Progenitor cell of endocrine pancreas (in vitro differentiated cells): Measurements from ENCODE around the gene GART. TPM values are rescaled to one million over a fixed set of nuclear protein-coding genes. Genes with fewer than 3 reads are reported as not detected.
"Not testable (repeated sequence)": the region's sequence is repeated elsewhere in the genome, so short reads cannot be mapped to it uniquely, and the experiment has no call there.

Experiments
- DNase-seq: peaks from one replicate; pipeline ENCODE4 v3.0.0; 2021; ENCODE audit warnings: low spot score; ENCODE audit not compliant: unreplicated experiment
- H3K27ac Mint-ChIP-seq: 2 replicates; pipeline ENCODE4 v1.8.0; 2021; ENCODE audit warnings: mild to moderate bottlenecking, moderate library complexity, mixed read lengths
- H3K27me3 Mint-ChIP-seq: 2 replicates; pipeline ENCODE4 v1.8.0; 2021; ENCODE audit warnings: mixed read lengths
- H3K36me3 Mint-ChIP-seq: 2 replicates; pipeline ENCODE4 v1.8.0; 2022; ENCODE audit warnings: mixed read lengths; ENCODE audit not compliant: insufficient read depth
- H3K4me1 Mint-ChIP-seq: 2 replicates; pipeline ENCODE4 v1.8.0; 2021; ENCODE audit warnings: low read depth, mixed read lengths
- H3K4me3 Mint-ChIP-seq: 2 replicates; pipeline ENCODE4 v1.8.0; 2021; ENCODE audit warnings: low read depth, mild to moderate bottlenecking, moderate library complexity, mixed read lengths
- H3K9me3 Mint-ChIP-seq: 2 replicates; pipeline ENCODE4 v1.8.0; 2021; ENCODE audit warnings: low read depth, mixed read lengths
- CTCF ChIP-seq: fragments of 200-600 bp; sonication (generic); IDR thresholded peaks from one replicate; pipeline ENCODE4 v1.5.0; 2021; ENCODE audit warnings: antibody characterized with exemption, mild to moderate bottlenecking; ENCODE audit not compliant: unreplicated experiment
- total RNA-seq: library from RNA; stranded (reverse); gene quantifications from 2 replicates; pipeline ENCODE4 v1.2.1, GENCODE V29; 2021

Gene GART
- total RNA-seq, 1 donor from 2014 or later: 100 TPM

DNA sequence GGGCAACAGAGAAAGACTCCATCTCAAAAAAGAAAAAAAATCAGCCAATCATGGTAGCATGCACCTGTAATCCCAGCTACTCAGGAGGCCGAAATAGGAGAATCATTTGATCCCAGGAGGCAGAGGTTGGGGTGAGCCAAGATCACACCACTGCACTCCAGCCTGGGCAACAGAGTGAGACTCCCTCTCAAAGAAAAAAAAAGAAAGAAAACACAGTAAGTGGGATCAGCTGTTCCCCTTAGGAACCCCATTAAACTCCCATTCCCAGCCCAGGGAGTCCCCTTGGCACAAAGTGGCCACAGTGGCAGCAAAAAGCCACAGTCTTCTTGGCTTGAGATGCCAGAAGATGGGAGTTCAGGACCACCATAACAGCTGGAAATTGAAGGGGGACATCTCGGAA lies 71.2 kb downstream of the GART start:
- Mint-ChIP-seq H3K36me3 (peaks cover 6% of the 10 kb centered on the region), H3K27me3 (no peaks in the 10 kb centered on the region), H3K27ac (no peak overlapping the region), H3K9me3 (peaks cover 4% of the 10 kb centered on the region), H3K4me3 (no peak overlapping the region), H3K4me1 (no peaks in the 10 kb centered on the region)
- no peak for TF ChIP-seq CTCF
- no peak for DNase-seq

- H3K27me3 Mint-ChIP-seq, H3K4me1 Mint-ChIP-seq, DNase-seq, H3K36me3 Mint-ChIP-seq, H3K27ac Mint-ChIP-seq, H3K4me3 Mint-ChIP-seq, H3K9me3 Mint-ChIP-seq: not testable (repeated sequence)
Observed at GRCh38 chr21:33469183-33469582, 72.7 kb downstream of the GART start.

DNA sequence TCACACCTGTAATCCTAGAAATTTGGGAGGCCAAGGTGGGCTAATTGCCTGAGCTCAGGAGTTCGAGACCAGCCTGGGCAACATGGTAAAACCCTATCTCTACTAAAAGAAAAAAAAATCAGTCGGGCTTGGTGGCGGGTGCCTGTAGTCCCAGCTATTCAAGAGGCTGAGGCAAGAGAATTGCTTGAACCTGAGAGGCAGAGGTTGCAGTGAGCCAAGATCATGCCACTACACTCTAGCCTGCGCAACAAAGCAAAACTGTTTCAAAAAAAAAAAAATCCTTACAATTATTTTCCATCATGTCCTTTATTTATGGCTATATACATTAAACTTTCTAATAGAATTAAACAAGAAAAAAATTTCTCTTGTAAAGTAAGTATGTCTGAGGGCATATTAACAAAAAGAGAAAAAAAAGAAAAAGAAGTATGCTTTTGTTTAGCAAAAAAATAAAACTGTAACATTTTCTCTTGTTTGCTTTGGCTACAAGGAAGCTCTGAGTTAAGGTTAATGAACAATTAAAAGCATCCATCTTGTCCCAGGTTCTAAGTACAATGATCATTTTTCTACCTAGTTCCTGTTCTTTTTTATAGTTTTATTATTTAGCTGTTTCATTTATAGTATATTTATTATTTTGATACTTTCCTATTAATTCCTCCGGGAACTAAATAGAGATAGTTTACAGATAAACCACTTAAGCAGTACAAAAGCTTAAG lies 80.2 kb downstream of the GART start:
- Mint-ChIP-seq H3K36me3 (peaks cover 3% of the 10 kb centered on the region), H3K4me1 (no peaks in the 10 kb centered on the region), H3K9me3 (no peaks in the 10 kb centered on the region), H3K4me3 (no peak overlapping the region), H3K27ac (no peak overlapping the region), H3K27me3 (no peaks in the 10 kb centered on the region)
- TF ChIP-seq CTCF: no peak
- no peak for DNase-seq

DNA sequence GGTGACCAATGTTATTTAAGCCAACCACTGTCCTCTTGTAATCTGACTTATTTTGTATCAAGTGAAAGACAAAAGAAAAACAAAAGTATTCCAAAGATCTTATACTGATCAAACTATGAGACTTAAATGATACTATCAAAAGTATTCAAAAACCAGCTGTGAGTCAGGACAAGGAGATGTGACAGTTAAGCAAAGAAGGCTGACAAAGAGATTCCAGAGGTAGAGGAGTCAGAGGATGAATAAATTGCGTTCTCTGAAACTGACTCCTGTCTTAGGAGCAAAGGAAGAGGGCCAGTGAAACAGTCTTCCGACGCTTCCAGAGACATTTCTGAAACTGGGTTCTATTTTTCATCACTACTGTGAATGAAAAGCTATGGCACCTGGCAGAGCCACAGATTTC lies 83.1 kb downstream of the GART start:
- Mint-ChIP-seq H3K36me3 (peaks cover 3% of the 10 kb centered on the region), H3K27ac (no peak overlapping the region), H3K27me3 (no peaks in the 10 kb centered on the region), H3K4me1 (no peaks in the 10 kb centered on the region), H3K4me3 (no peak overlapping the region), H3K9me3 (no peaks in the 10 kb centered on the region)
- no peak for DNase-seq
- TF ChIP-seq CTCF: no peak

GRCh38 chr21:33455686-33456446 lies 86.1 kb downstream of the GART start:
- Mint-ChIP-seq H3K9me3 (no peaks in the 10 kb centered on the region), H3K27me3 (no peaks in the 10 kb centered on the region), H3K27ac (no peak overlapping the region), H3K36me3 (peaks cover 4% of the 10 kb centered on the region), H3K4me3 (no peak overlapping the region), H3K4me1 (no peaks in the 10 kb centered on the region)
- no peak for DNase-seq
- TF ChIP-seq CTCF: no peak

Other genes with a start within 250 kb of the GART start
- gene IFNAR1, start 217.1 kb downstream of the GART start, total RNA-seq: 18.3 and 19.6 TPM in 2 replicates
- gene IFNGR2, start 138.7 kb downstream of the GART start, total RNA-seq: 63.0 and 65.3 TPM in 2 replicates
- gene TMEM50B, start 62.1 kb downstream of the GART start, total RNA-seq: 39.4 and 39.9 TPM in 2 replicates
- 4.9 and 5.5 TPM in 2 replicates for gene DNAJC28, start 50.4 kb downstream of the GART start, total RNA-seq
- gene SON, start 921 bp upstream of the GART start, total RNA-seq: 395 and 416 TPM in 2 replicates
- 21.9 and 23.1 TPM in 2 replicates for gene DONSON, start 46.6 kb upstream of the GART start, total RNA-seq
- gene CRYZL1, start 99.6 kb upstream of the GART start, total RNA-seq: 39.9 and 42.8 TPM in 2 replicates
- gene ITSN1, start 100.4 kb upstream of the GART start, total RNA-seq: 112 and 116 TPM in 2 replicates